Activated naive CD4-positive, alpha-beta T cell treated with anti-CD3 and anti-CD28 coated beads for 36 hours (primary cell): ENCODE measurements around the gene PLPP6. TPM values are rescaled to one million over a fixed set of nuclear protein-coding genes. Genes with fewer than 3 reads are reported as not detected.

Source experiments
- CTCF ChIA-PET: fragments of 350-600 bp; sonication (Branson Sonifier 250); formaldehyde crosslinking; loops from one replicate; lab custom pipeline; 2021; ENCODE audit warnings: antibody characterized with exemption; lab: Charles Lee
- DNase-seq: peaks from one replicate; pipeline ENCODE4 v3.0.0-alpha.2; 2020
- H3K27ac Mint-ChIP-seq: one replicate; pipeline ENCODE4 v1.8.0; 2021; ENCODE audit warnings: mild to moderate bottlenecking, mixed read lengths
- H3K27me3 Mint-ChIP-seq: one replicate; pipeline ENCODE4 v1.8.0; 2021; ENCODE audit warnings: low read depth, mixed read lengths
- H3K36me3 Mint-ChIP-seq: one replicate; pipeline ENCODE4 v1.8.0; 2021; ENCODE audit warnings: low read depth, mixed read lengths
- H3K4me1 Mint-ChIP-seq: one replicate; pipeline ENCODE4 v1.8.0; 2021; ENCODE audit warnings: low read depth, mixed read lengths
- H3K4me3 Mint-ChIP-seq: one replicate; pipeline ENCODE4 v1.8.0; 2021; ENCODE audit warnings: mild to moderate bottlenecking, moderate library complexity, mixed read lengths
- H3K9me3 Mint-ChIP-seq: one replicate; pipeline ENCODE4 v1.8.0; 2021; ENCODE audit warnings: mixed read lengths
- intact Hi-C: fragments of 100-400 bp; cut with micrococcal nuclease; formaldehyde crosslinking; loops from one replicate; pipeline ENCODE4 v1.15.1; 2023
- total RNA-seq, 2 experiments: library from RNA; stranded (reverse); gene quantifications; one replicate each; pipeline ENCODE4 v1.2.3, GENCODE V29; 2021

Gene PLPP6
- total RNA-seq, 2 experiments from 2014 or later, result 4.6 to 5.3 TPM

GRCh38 chr9:4701526-4701925, 39.4 kb downstream of the PLPP6 start:
- Mint-ChIP-seq H3K9me3 (no peaks in the 10 kb centered on the region), H3K4me1 (peaks cover 20% of the 10 kb centered on the region), H3K27me3 (no peaks in the 10 kb centered on the region), H3K27ac (no peak overlapping the region), H3K36me3 (peaks cover 32% of the 10 kb centered on the region), H3K4me3 (no peak overlapping the region)
- DNase-seq, result no peak
- intact Hi-C loops, result no loop called here
- CTCF ChIA-PET, result interaction anchor here (0.6 to 1.0 kb wide), 5 partner anchors 9 to 447 kb away, joined by 3 read pairs; partner anchors contain the start of gene CDC37L1

GRCh38 chr9:4704129-4704528, 42.0 kb downstream of the PLPP6 start:
- no peak overlapping the region for H3K27ac Mint-ChIP-seq
- no peak overlapping the region for H3K4me3 Mint-ChIP-seq
- CTCF ChIA-PET, result interaction anchor here (0.9 kb wide), 1 partner anchor 9 kb away, joined by 3 read pairs; no protein-coding TSS in a partner anchor

GRCh38 chr9:4706021-4706420, 43.9 kb downstream of the PLPP6 start:
- H3K27me3 Mint-ChIP-seq, result no peaks in the 10 kb centered on the region
- no peaks in the 10 kb centered on the region for H3K9me3 Mint-ChIP-seq
- no peak overlapping the region for H3K4me3 Mint-ChIP-seq
- no peak for DNase-seq
- peaks cover 34% of the 10 kb centered on the region for H3K4me1 Mint-ChIP-seq
- H3K36me3 Mint-ChIP-seq, result peaks cover 37% of the 10 kb centered on the region
- CTCF ChIA-PET, result interaction anchor here (0.6 kb wide), 1 partner anchor 190 kb away, joined by 3 read pairs; no protein-coding TSS in a partner anchor
- intact Hi-C loops, result no loop called here
- no peak overlapping the region for H3K27ac Mint-ChIP-seq

More at GRCh38 chr9:4704129-4704528, 42.0 kb downstream of the PLPP6 start:
- peaks cover 30% of the 10 kb centered on the region for H3K4me1 Mint-ChIP-seq
- H3K27me3 Mint-ChIP-seq, result no peaks in the 10 kb centered on the region
- H3K9me3 Mint-ChIP-seq, result no peaks in the 10 kb centered on the region
- intact Hi-C loops, result loop anchor here (2.0 kb wide), 1 partner anchor 37 kb away; the partner anchor contains the start of gene AK3
- DNase-seq, result no peak
- H3K36me3 Mint-ChIP-seq, result peaks cover 33% of the 10 kb centered on the region

GRCh38 chr9:4706971-4707622, 45.0 kb downstream of the PLPP6 start:
- Mint-ChIP-seq H3K27me3 (no peaks in the 10 kb centered on the region), H3K9me3 (no peaks in the 10 kb centered on the region), H3K4me3 (no peak overlapping the region), H3K27ac (no peak overlapping the region), H3K4me1 (peaks cover 25% of the 10 kb centered on the region), H3K36me3 (peaks cover 35% of the 10 kb centered on the region)
- no peak for DNase-seq
- intact Hi-C loops, result no loop called here
- CTCF ChIA-PET, result interaction anchor here (0.7 to 0.8 kb wide), 2 partner anchors 33 to 881 kb away, joined by 3 read pairs; no protein-coding TSS in a partner anchor

- DNase-seq, result no peak
- Mint-ChIP-seq H3K4me3 (no peak overlapping the region), H3K9me3 (peaks cover 4% of the 10 kb centered on the region), H3K4me1 (peaks cover 18% of the 10 kb centered on the region), H3K36me3 (peaks cover 35% of the 10 kb centered on the region), H3K27me3 (no peaks in the 10 kb centered on the region), H3K27ac (no peak overlapping the region)
- intact Hi-C loops, result no loop called here
- CTCF ChIA-PET, result interaction anchor here (0.9 kb wide), 1 partner anchor 69 kb away, joined by 3 read pairs; no protein-coding TSS in a partner anchor
These were observed 47.3 kb downstream of the PLPP6 start for GRCh38 chr9:4709380-4709779.

GRCh38 chr9:4713849-4714248, 51.8 kb downstream of the PLPP6 start:
- CTCF ChIA-PET, result interaction anchor here (0.6 to 1.0 kb wide), 2 partner anchors 15 to 61 kb away, joined by 3 to 4 read pairs; no protein-coding TSS in a partner anchor
- Mint-ChIP-seq H3K4me1 (peaks cover 7% of the 10 kb centered on the region), H3K9me3 (peaks cover 4% of the 10 kb centered on the region), H3K27me3 (no peaks in the 10 kb centered on the region), H3K4me3 (no peak overlapping the region), H3K36me3 (peaks cover 39% of the 10 kb centered on the region), H3K27ac (no peak overlapping the region)
- intact Hi-C loops, result no loop called here
- DNase-seq, result no peak

- H3K36me3 Mint-ChIP-seq, result peaks cover 36% of the 10 kb centered on the region
- H3K4me1 Mint-ChIP-seq, result peaks cover 2% of the 10 kb centered on the region
- H3K9me3 Mint-ChIP-seq, result peaks cover 4% of the 10 kb centered on the region
- no peaks in the 10 kb centered on the region for H3K27me3 Mint-ChIP-seq
- intact Hi-C loops, result no loop called here
- H3K4me3 Mint-ChIP-seq, result no peak overlapping the region
- CTCF ChIA-PET, result no interaction called here
- DNase-seq, result no peak
- H3K27ac Mint-ChIP-seq, result no peak overlapping the region
These were observed 52.3 kb downstream of the PLPP6 start for GRCh38 chr9:4714266-4715016.

Other genes starting within 250 kb of the PLPP6 start
- not detected for gene SLC1A1, start 171.8 kb upstream of the PLPP6 start, total RNA-seq
- gene SPATA6L, start 4.2 kb downstream of the PLPP6 start, total RNA-seq, result 1 to 10 TPM in 1 of 2 experiments, under 1 TPM in 1; 0.91 to 1.4 TPM
- 10 to 100 TPM; 13.7 to 14.5 TPM for gene CDC37L1, start 17.3 kb downstream of the PLPP6 start, total RNA-seq
- 10 to 100 TPM; 50.2 to 50.9 TPM for gene AK3, start 78.9 kb downstream of the PLPP6 start, total RNA-seq
- gene RCL1, start 130.7 kb downstream of the PLPP6 start, total RNA-seq, result 10 to 100 TPM; 26.9 to 30.7 TPM